ENCODE measurements around the gene ACSF2. TPM values are rescaled to one million over a fixed set of nuclear protein-coding genes. Genes with fewer than 3 reads are reported as not detected.

ACSF2 gene
- total RNA-seq, 1 experiment from 2014 or later: 12.2 TPM

DNA sequence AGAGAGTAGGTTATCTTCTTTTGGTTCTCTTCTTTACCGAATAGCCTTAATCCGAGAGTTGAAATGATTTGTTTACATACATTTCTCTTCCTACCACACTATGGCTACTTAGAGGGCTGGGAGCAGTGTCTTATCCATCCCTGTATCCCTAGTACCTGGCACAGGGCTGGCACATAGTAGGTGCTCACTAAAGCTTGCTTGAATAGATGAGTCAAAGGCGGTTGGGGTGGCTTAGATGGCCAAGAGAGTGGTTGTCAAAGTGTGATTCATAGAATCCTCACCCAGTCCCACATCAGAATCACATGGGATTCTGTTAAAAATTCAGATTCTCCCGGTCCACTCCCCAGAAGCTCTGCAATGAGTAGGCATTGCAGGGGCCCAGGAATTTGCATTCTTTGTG lies 31.6 kb downstream of the ACSF2 start:
- no peak overlapping the region for H3K27ac ChIP-seq (ENCODE audit: insufficient read length, low read depth, low read length)
- no peak overlapping the region for H3K4me3 Mint-ChIP-seq
- H2AFZ ChIP-seq (ENCODE audit: low read length): no peak overlapping the region
- no peaks in the 10 kb centered on the region for H4K20me1 ChIP-seq (ENCODE audit: control insufficient read depth, insufficient read depth, insufficient read length)
- H3K4me1 ChIP-seq (ENCODE audit: insufficient read depth, low read length): no peaks in the 10 kb centered on the region
- H2BK15ac ChIP-seq (ENCODE audit: low read depth, low read length): no peak overlapping the region
- no peak overlapping the region for H3K23ac ChIP-seq (ENCODE audit: insufficient read length, low read depth, low read length)
- no peak overlapping the region for H2BK12ac ChIP-seq (ENCODE audit: insufficient read length, low read depth, low read length)
- H3K4me2 ChIP-seq (ENCODE audit: insufficient read depth, insufficient read length, low read length): no peak overlapping the region
- H3K4ac ChIP-seq (ENCODE audit: low read depth, low read length): no peak overlapping the region
- no peak overlapping the region for H2AK5ac ChIP-seq (ENCODE audit: insufficient read length, low read length)
- no peak overlapping the region for H2BK120ac ChIP-seq (ENCODE audit: low read depth, low read length, poor library complexity, severe bottlenecking)
- no peak overlapping the region for H4K8ac ChIP-seq (replicated peaks; ENCODE audit: insufficient read length, low read depth, low read length)
- H3K18ac ChIP-seq (ENCODE audit: insufficient read length, low read depth, low read length): no peak overlapping the region
- no peaks in the 10 kb centered on the region for H3K79me2 ChIP-seq (ENCODE audit: insufficient read depth, low read length)
- no peak overlapping the region for H4K5ac ChIP-seq (ENCODE audit: insufficient read length, low read depth, low read length)
- H3K14ac ChIP-seq (ENCODE audit: insufficient read depth, low read length): no peak overlapping the region
- no peaks in the 10 kb centered on the region for H3K9me3 ChIP-seq (ENCODE audit: control insufficient read depth, low read depth, low read length)
- no CpG with 5 or more reads among the region's 4 CpGs for WGBS (ENCODE audit: extremely low coverage, insufficient read length, low lambda C conversion rate)
- no peak overlapping the region for H2BK20ac ChIP-seq (ENCODE audit: low read depth, low read length, poor library complexity, severe bottlenecking)
- no peaks in the 10 kb centered on the region for H3K36me3 Mint-ChIP-seq (ENCODE audit: insufficient read depth in 1 of 3, low read depth in 3 of 3)
- no peak for TF ChIP-seq CTCF (conservative IDR thresholded peaks at IDR 0.05)
- H3K4me1 Mint-ChIP-seq: no peaks in the 10 kb centered on the region
- H3K23me2 ChIP-seq (ENCODE audit: insufficient read length, low read depth, low read length, poor library complexity, severe bottlenecking): peaks cover 2% of the 10 kb centered on the region
- no peak overlapping the region for H4K91ac ChIP-seq (ENCODE audit: insufficient read length, low read depth, low read length)
- no peak overlapping the region for H3T11ph ChIP-seq (ENCODE audit: low read length)
- H3K27me3 ChIP-seq (ENCODE audit: insufficient read depth, low read length): no peaks in the 10 kb centered on the region
- no peak for DNase-seq
- no peaks in the 10 kb centered on the region for H3K9me3 Mint-ChIP-seq
- no peak overlapping the region for H3K27ac Mint-ChIP-seq
- no peak overlapping the region for H3K56ac ChIP-seq (ENCODE audit: insufficient read length, low read depth, low read length)
- H2BK5ac ChIP-seq (ENCODE audit: insufficient read length, low read length): no peak overlapping the region
- no peaks in the 10 kb centered on the region for H3K27me3 Mint-ChIP-seq (ENCODE audit: low read depth)
- no peak overlapping the region for H3K9ac ChIP-seq (ENCODE audit: extremely low read depth, insufficient read length, low read length)
- no peaks in the 10 kb centered on the region for H3K79me1 ChIP-seq (ENCODE audit: insufficient read depth, low read depth, low read length, poor library complexity, severe bottlenecking)
